AML-193 (cell line): Measurements from ENCODE around the gene PDGFRB.

Experiments used
- DNase-seq, 2 experiments: peaks; one replicate each; lab custom pipeline; 2025; lab: John Stamatoyannopoulos, UW

Gene PDGFRB

DNA sequence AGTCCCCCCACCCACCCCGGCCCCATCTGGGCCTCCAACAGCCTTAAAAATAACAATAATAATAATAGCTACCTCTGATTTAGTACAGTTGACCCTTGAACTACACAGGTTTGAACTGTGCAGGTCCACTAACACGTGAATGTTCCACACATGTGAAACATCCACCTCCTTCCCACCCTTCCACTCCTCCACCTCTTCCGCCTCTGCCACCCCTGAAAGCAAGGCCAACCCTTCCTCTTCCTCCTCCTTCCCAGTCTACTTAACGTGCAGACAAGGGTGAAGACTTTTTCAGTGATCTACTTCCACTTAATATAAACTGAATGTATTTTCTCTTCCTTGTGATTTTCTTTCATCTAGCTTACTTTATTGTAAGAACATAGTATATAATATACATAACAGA lies 10.8 kb downstream of the PDGFRB start:
- no peak for DNase-seq

DNA sequence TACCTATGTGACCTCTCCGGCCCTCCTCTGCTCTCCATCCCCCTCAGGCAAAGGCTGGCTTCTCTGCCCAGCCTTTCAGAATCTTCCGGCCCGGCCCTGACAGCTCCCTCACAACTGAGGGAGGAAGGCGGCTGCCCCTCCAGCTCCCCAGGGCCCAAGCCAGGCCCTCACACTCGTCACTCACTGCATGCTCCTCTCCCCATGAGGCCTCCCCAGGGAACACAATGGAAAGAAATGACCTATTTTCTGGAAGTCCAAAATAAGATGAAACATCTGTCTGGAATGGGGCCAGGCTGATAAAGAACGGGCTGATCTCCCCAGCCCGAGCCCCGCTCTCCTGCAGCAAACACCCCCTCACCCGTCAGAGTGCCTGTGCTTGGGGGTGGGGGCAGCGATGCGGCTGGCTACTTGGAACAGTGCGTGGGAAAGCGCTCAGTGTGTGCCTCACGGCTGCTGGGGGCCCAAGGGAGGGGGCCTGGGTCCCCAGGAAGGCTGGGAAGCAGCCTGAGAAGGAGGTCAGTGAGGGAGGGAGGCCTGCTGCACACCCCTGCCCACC lies 11.3 kb downstream of the PDGFRB start:
- DNase-seq = no peak

DNA sequence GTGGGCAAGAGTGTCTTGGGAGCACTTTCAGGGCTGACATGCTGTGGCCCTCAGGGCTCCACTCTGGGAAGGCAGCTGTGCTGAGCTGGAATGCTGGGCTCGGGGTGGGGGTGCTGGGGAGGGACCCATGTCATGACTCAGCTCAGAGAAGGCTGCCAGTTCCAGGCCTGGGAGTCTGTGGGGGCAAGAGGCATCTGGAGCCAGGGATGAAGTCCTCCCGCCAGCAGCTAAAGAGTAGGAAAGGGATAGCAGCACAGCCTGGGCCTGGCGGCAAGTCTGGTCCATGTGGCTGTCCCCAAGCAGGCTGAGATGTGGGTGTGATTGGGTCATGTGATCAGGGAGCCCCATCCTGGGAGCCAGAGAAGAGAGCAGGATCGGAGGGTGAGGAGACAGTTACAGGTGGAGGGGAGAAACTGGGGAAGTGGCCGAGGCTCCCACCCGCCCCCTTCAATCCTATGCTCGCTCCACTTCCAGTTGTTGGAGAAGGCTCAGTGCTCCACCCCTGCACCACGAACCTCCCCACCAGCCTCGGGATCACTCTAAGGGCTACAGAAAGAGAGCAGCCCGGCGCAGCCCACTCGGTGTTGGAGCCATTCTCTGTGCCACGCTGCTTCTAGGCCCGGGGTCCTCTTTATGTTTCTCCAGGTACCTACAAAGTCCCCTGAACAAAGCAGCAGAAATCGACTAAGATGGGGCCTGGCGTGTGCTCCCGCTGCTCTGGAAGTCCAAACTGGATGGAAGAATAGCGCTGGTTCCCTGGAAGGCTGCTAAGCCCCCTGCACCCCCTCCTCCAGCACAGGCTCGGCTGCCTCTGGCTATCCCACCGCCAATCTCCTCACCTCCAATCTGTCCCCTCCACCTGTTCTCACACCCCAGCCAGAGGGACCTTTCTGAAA lies 12.0 kb downstream of the PDGFRB start:
- DNase-seq = no peak

DNA sequence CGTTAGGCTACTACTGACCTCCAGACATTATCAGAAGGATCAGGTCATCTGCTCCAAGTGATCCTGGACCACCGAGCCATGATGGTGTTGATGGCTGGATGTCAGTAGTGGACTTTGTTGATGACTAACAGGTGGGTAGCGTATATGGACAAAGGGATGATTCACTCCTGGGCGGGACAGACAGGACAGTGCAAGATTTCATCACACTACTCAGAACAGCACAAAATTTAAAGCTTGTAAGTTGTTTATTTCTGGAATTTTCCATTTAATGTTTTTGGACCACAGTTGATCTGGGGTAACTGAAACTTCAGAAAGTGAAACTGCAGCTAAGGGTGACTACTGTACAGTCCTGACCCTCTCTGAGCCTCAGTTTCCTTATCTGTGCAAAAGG lies 12.7 kb downstream of the PDGFRB start:
- DNase-seq = no peak

DNA sequence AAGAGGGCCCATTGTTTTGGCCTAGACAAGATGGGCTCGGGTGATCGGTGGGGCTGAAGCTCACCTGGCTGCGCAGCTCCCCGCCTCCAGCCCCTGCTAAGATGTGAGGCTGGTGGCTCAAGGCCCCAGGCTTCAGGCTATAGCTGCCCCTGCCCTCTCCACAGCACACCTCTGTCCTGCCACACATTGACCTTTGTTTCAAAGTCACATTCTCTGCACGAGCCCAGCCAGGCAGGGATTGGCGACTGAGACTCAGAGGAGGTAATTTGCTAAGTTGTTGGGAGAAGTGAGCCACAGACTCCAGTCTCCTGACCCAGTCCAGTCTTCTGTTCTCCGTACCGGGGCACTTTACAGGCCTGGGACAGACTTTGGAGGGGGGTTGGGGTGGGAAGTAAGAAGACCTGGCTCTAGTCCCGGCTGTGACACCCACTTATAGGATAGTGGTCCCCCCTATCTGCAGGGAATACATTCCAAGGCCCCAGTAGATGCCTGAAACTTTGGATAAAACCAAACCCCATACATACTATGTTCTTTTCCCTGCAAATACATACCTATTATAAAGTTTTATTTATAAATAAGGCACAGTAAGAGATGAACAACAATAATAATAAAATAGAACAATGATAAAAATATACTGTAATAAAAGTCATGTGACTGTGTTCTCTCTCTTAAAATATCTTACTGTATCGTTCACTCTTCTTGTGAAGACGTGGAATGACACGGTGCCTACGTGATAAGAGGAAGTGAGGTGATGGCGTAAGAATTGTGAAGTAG lies 13.3 kb downstream of the PDGFRB start:
- peak; percentile 11 to 26 for DNase-seq

DNA sequence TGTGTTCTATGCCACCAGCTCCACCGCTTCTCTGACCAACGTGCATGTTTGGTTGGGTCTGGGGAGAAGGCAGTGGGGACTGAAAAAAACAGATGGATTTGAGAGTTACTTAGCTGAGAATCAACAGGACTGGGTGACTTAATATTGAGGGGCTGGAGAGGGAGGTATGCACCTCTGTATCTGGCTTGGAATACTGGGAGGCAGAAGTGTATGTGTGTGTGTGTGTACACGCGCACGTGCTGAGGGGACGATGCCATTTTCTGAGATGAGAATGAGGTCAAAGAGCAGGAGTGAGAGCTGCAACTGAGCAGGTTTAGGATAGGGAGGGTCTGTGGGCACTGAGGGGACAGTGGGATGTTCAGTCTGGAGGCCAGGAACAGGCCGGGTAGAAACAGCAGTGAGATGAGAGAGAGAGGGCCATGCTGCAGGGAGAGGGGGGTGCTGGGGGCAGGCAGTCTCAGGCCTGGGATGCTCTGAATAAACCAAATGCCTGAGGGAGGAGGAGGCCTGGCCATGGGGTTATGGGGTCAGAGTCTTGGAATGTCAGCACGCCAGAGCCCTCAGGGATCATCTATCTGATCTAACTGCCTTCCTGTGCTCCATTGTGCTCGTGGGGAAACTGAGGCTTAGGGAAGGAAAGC lies 14.0 kb downstream of the PDGFRB start:
- DNase-seq = no peak

DNA sequence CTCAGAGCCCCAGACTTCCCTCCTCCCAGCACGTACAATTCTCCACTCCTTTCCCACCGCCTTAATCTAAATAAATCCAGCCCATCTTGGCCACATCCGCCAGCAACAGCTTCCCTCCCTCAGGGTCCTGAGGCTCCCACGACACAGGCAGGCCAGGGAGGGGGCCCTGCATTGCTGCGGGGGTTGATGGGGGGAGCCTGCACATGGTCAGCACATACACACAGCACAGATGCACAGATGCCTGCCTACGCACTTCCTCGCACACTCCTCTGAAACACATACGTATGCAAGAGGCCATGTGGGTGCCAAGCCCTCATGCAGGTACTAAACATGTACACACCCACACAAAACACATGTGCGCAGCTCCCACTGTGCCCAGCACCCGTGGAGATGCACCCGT lies 14.8 kb downstream of the PDGFRB start:
- DNase-seq = no peak

DNA sequence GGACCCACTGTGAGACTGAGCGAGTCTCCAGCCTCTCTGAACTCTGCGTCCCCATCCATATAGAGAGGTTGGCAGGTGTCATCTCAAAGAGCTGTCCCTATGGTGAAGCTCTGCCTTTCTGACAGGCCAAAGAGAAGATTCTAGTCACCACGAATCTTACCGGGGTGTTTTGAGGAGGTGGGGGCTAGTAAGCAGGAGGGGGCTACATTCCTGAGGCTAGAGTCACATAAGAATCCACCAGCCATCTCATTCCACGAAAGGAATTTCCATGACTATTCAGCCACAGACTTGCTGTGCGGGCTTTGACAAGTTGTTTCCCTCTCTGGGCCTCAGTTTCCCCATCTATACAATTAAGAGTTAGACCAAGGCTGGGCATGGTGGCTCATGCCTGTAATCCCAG lies 16.3 kb downstream of the PDGFRB start:
- DNase-seq = no peak

DNA sequence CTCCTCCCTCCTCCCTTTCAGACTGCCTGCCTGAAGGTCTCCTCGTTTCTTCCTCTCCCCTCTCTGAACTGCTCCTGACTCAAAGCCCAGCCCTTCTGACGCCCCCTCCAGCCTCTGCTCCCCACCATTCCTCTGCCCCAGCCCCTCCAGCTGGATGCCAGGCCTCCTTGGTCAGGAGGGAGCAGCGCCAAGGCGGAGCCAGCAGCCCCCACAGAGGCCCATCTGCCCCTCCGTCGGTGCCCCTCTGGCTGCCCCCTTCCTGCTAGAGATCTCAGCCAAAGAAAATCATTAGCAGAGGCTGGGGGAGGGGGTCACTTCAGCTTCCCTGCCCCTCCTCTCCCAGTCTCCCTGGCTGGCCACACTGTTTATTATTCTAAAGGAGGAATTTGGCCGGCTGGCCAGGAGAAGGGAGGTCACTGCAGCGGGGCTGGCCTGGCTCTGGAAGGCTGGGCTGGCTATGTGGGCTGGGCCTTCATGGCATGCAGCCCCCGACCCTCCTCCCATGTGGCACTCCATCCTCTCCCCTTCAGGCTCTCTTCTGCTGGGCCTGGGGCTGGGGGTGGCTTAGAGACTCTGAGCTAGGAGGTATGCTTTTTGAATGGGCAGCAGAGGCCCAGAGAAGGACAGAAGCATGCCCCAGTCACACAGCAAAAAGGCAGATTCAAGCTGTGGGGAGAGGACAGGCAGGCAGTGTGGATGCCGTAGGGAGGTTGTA lies 16.9 kb downstream of the PDGFRB start:
- DNase-seq = no peak

DNA sequence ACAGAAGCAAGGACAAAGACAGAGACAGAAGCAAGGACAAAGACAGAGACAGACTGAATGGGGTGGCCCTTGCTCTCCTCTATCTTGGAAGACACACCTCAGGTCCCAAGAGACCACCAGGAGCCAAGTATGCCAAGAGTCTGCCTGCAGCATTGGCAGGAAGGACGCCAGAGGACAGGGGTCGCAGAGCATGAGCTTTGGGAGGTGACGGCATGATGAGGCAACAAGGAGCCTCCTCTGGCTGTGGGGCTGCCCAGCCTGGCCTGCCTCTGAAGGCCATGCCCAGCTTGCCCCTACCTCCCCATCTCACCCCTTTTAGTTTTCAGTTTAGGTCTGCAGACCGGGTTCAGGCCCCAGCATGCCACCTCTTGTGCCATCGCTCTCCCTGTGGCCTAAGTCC lies 17.6 kb downstream of the PDGFRB start:
- DNase-seq = no peak

DNA sequence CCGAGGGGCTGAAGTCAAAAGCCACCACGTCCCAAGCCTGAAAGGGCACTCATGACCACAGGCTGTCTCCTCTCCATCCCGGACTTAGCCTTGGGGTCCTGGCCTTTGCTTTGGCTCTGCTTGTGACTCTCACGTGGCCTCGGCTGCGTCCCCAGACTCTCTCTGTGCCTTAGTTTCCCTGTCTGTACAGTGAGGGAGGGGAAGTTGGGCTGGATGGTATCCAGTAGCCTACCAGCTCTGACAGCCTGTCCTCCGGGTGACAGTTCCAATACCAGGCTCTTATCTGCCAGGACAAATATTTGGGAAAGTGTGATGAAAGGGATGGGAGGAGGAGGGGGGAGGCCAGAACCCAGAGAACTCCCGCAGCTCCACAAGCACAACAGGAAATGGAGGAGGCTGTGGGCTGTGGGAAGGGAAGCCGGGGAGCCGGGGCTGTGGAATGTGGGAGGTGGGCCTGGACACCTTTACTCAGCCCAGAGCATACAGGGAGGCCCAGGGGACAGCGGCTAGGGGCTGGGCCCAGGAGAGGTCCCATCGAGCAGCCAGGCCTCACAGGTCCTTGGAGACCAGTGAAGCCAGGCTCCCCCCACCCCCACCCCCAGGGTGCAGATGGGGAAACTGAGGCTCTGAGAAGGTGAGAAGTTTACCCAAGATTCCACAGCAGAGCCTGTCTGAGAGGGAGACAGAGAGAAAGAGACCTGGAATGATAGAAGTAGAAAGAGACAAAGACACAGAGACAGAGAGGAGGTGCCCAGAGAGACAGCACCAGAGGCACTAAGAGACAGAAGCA lies 18.3 kb downstream of the PDGFRB start:
- DNase-seq = no peak

DNA sequence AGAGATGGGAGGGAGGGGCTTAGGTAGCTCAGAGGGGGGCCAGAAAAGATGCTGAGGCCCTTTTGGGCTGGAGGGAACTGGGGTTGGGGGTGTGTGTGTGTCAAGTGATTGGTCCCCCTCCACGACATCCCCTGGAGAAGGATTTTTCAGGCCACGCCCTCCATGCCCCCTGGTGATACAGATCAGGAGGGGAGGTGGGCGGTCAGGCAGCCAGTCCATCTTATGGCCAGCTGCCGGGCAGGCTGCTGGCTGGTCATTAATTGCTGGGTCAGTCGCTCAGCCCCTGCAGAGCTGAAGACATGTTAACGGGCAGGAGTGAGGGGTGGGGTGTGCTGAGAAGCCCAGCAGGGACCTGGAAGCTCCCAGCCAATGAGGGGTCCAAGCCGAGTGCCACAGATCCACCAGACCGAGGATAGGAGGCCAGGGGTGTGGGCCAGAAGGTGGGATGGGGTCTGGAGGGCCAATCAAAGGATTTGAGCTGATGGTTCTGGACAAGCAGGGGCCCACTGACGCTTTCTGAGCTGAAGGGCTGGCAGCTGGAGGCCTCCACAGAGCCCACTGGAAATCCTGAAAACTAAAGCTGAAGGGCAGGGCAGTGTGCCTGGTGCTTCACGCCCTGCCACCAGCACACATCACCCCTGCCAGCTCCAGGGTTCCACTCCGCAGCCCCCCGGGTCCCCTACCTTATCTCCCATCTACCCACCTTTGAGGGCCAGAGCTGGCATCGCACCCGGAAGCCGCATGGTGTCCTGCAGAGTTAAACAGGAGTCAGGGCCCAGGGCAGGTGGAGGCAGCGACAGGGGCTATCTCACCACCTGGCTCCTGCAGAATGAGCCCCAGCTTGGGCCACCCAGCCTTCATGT lies 19.1 kb downstream of the PDGFRB start:
- no peak for DNase-seq

DNA sequence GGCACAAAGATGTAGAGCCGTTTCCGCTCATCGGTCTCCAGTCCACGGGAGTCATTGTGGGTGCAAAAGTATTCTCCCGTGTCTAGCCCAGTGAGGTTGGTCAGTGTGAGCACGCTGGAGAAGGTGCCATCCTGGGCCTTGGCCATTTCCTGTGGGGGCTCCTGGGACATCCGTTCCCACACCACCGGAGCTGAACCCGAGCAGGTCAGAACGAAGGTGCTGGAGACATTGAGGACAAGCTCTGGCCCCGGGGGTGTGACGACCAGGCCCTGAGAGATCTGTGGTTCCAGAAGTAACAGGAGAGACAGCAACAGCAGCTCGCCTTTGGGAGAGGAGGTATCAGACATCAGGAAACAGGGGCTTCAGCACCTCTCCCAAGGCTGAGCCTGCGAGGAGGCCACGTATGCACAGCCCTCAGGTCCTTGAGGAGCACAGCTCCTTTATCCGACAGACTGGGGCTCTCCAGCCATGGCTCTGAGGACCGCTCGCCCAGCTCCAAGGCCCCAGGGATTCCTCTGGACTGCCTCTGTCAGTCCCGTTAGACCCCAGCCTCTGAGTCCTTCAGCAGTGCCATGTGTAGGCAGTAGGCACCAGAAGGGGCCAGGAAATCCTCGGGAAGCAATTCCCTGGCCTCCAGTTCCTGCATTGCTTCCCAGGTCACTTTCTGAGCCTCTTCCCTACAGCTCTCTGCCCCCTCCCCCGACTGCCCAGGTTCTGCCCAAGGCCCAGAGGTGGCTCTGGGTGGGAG lies 19.9 kb downstream of the PDGFRB start:
- DNase-seq = no peak

DNA sequence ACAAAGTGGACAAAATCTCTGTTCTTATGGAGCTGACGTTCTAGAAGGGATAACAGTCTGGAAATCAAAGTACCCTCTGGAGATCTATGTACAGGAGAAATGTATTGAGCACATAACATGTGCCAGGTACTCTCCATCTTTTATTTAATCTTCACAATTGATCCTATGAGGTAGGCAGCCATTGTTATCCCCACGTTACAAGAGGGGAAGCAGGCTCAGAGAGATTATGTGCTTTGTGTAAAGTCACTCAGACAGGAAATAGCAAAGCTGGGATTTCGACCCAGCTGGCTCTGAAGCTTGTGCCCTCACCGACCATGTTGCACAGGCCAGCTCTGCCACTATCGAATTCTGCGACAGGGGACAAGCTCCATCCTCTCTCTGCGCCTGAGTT lies 21.5 kb downstream of the PDGFRB start:
- DNase-seq = no peak

DNA sequence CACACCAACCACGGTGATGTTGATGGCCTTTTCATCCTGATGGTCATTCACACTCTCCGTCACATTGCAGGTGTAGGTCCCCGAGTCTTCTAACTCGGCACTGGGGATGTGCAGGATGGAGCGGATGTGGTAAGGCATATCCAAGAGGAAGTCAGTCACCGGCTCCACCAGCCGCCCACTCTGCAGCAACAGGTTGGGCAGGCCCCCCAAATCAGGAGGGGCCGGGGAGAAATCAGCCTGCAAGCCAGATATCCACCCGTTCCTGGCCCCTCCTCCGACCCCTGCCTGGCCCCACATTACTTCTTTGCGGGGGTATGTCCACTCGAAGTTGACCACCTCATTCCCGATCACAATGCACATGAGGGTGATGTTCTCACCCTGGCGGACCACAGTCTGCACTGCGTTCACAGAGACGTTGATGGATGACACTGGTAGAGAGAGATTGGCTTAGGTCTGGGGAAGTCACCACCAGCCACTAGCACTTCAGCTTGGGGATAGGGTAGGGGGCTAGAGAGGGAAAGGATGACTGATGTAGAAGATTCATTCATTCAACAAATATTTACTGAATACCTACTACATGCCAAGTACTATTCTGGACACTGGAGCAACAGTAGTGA lies 22.0 kb downstream of the PDGFRB start:
- no peak for DNase-seq

DNA sequence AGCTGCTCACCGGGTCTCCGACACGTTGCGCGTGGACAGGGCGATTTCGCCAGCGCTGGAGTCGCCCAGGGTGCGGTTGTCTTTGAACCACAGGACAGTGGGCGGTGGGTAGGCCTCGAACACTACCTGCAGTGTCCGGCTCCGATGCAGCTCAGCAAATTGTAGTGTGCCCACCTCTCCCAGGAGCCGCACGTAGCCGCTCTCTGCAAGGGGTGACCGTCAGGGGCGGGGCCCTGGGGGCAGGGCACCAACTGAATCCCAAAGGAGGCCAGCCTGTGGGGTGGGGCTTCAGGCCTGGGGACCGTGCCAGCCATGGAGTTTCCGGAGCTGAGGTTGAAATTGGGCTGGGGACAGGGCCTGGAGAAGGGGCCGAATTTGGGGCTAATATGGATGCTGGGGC lies 22.9 kb downstream of the PDGFRB start:
- no peak for DNase-seq

DNA sequence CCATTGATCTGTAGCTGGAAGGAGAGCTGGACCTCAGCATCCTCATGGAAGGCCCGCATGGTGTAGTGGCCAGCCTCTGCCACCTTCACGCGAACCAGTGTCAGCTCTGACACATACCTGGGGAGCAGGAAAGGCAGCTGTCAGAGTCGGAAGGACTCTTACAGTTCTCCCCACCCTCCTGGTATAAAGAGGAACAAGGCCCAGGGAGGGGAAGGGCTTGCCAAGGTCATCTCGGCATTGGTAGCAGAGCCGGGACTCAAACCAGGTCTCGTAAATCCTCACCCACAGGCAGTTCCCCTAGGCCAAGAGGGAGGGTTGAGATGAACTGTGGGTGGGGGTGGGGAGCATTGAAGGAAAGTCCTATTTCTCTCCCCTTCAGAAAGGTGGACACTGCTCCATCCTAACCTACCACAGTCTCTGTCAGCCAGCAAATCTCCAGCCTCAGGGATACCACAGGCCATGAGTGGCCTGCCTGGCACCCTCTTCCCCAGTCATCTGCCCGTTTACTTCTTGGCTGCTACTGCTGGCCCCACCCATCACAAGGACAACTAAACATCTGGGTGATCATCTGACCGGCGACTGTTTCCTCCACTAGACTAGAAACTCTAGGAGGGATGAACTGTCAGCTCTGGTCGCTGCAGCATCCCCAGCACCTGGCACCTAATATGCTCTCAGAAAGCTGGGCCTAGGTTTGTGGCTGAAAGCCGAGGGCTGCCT lies 23.5 kb downstream of the PDGFRB start:
- peak in 1 of 2 experiments; percentile 3 for DNase-seq

DNA sequence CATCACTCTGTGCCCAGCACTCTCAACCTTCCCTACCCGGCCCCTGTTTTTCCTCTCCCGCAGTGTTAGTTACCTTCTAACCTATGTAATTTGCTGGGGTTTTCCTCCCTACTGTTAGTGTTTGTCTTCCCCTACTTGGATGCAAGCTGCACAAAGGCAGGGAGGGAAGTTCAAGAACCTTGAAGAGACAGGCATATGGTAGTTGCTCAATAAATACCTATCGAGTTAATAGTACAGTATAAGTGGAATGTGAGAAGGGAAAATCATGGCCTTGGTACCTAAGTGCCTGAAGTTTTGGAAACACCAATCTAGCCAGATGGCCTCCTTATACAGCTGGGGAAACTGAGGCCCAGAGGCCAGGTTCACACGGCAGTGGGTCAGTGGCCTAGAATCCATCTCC lies 24.2 kb downstream of the PDGFRB start:
- no peak for DNase-seq
